HEK293 (cell line): Measurements from ENCODE around the gene ARMC7.
A peak's percentile ranks its signal among the peaks of the same experiment; 100 is the strongest.

Experiments used
- CTCF ChIA-PET: fragments of 350-600 bp; formaldehyde crosslinking; extraction: SDS; loops from one replicate; lab custom pipeline; 2021; ENCODE audit warnings: antibody characterized with exemption; lab: Yijun Ruan, JAX
- POLR2A ChIA-PET: fragments of 300-600 bp; formaldehyde crosslinking; extraction: SDS; loops from one replicate; lab custom pipeline; 2020; ENCODE audit warnings: antibody characterized with exemption, inconsistent platforms; lab: Yijun Ruan, JAX
- H3K27ac ChIP-seq: fragments of 200-500 bp; sonication (Bioruptor generic); 2 replicates; pipeline ENCODE4 v1.5.1; 2014; ENCODE audit warnings: low read depth, low read length, control low read depth, inconsistent platforms; ENCODE audit errors: extremely low read depth
- H3K36me3 ChIP-seq, 2 experiments: fragments of 200-500 bp in 1 of 2; sonication (Bioruptor generic) in 1 of 2; 1 replicate in 1 of 2; 2 replicates in 1 of 2; pipeline ENCODE4 v1.5.1; 2014 to 2017; ENCODE audit warnings: inconsistent platforms in 2 of 2, low read length in 2 of 2; ENCODE audit not compliant: control insufficient read depth in 2 of 2, insufficient read depth in 1 of 2
- H3K4me1 ChIP-seq: fragments of 200-500 bp; sonication (Bioruptor generic); 2 replicates; pipeline ENCODE4 v1.5.1; 2014; ENCODE audit warnings: mild to moderate bottlenecking, low read length, inconsistent platforms; ENCODE audit not compliant: control insufficient read depth, insufficient read depth
- H3K4me3 ChIP-seq: 2 replicates; pipeline ENCODE4 v1.5.1; 2011; ENCODE audit warnings: low read depth, mild to moderate bottlenecking, control low read depth, low read length, moderate library complexity
- H3K9me3 ChIP-seq: fragments of 200-500 bp; sonication (Bioruptor generic); 2 replicates; pipeline ENCODE4 v1.5.1; 2014; ENCODE audit warnings: low read depth, low read length, inconsistent platforms; ENCODE audit not compliant: control insufficient read depth, insufficient read depth
- GLI4 ChIP-seq: fragments of 450-650 bp; formaldehyde crosslinking; IDR thresholded peaks from 2 replicates; pipeline ENCODE4 v1.5.1; 2016; ENCODE audit warnings: missing biosample characterization, missing genetic modification characterization
- REST ChIP-seq: fragments of 450-650 bp; formaldehyde crosslinking; IDR thresholded peaks from 2 replicates; pipeline ENCODE4 v1.5.1; 2016; ENCODE audit warnings: missing biosample characterization, missing genetic modification characterization
- WT1 ChIP-seq: fragments of 450-650 bp; formaldehyde crosslinking; IDR thresholded peaks from 2 replicates; pipeline ENCODE4 v1.5.1; 2016; ENCODE audit warnings: missing biosample characterization, missing genetic modification characterization
- ZBTB17 ChIP-seq: fragments of 450-650 bp; formaldehyde crosslinking; IDR thresholded peaks from 2 replicates; pipeline ENCODE4 v1.5.1; 2016; ENCODE audit warnings: missing biosample characterization, missing genetic modification characterization
- ZNF16 ChIP-seq: fragments of 450-650 bp; formaldehyde crosslinking; IDR thresholded peaks from 2 replicates; pipeline ENCODE4 v1.5.1; 2016; ENCODE audit warnings: low read depth, missing biosample characterization, missing genetic modification characterization
- ZNF174 ChIP-seq: fragments of 450-650 bp; formaldehyde crosslinking; IDR thresholded peaks from 2 replicates; pipeline ENCODE4 v1.5.0; 2017; ENCODE audit warnings: missing biosample characterization, mild to moderate bottlenecking, missing genetic modification characterization
- ZNF239 ChIP-seq: fragments of 450-650 bp; formaldehyde crosslinking; IDR thresholded peaks from 2 replicates; pipeline ENCODE4 v1.5.1; 2016; ENCODE audit warnings: missing biosample characterization, missing genetic modification characterization
- ZNF354C ChIP-seq: fragments of 450-650 bp; formaldehyde crosslinking; IDR thresholded peaks from 2 replicates; pipeline ENCODE4 v1.5.1; 2016; ENCODE audit warnings: missing biosample characterization, missing genetic modification characterization, low read depth, borderline replicate concordance
- ZNF37A ChIP-seq: fragments of 450-650 bp; IDR thresholded peaks from 2 replicates; pipeline ENCODE4 v1.5.1; 2018; ENCODE audit warnings: missing biosample characterization, missing genetic modification characterization
- ZNF423 ChIP-seq: fragments of 450-650 bp; formaldehyde crosslinking; IDR thresholded peaks from 2 replicates; pipeline ENCODE4 v1.5.1; 2016; ENCODE audit warnings: missing biosample characterization, missing genetic modification characterization
- ZNF585B ChIP-seq: fragments of 450-650 bp; formaldehyde crosslinking; IDR thresholded peaks from 2 replicates; pipeline ENCODE4 v1.5.1; 2016; ENCODE audit warnings: missing biosample characterization, missing genetic modification characterization
- ZNF701 ChIP-seq: fragments of 450-650 bp; formaldehyde crosslinking; IDR thresholded peaks from 2 replicates; pipeline ENCODE4 v1.5.1; 2016; ENCODE audit warnings: missing biosample characterization, missing genetic modification characterization
- ZNF791 ChIP-seq: fragments of 450-650 bp; formaldehyde crosslinking; IDR thresholded peaks from 2 replicates; pipeline ENCODE4 v1.5.1; 2016; ENCODE audit warnings: missing biosample characterization, missing genetic modification characterization
- TF ChIP-seq, protein P1 (sequence below): fragments of 450-650 bp; formaldehyde crosslinking; IDR thresholded peaks from 2 replicates; pipeline ENCODE4 v1.5.1; 2016; ENCODE audit warnings: missing biosample characterization, missing genetic modification characterization
- TF ChIP-seq, protein P2 (sequence below): fragments of 450-650 bp; formaldehyde crosslinking; IDR thresholded peaks from 2 replicates; pipeline ENCODE4 v1.5.1; 2016; ENCODE audit warnings: missing biosample characterization, missing genetic modification characterization, borderline replicate concordance

ARMC7 gene

DNA sequence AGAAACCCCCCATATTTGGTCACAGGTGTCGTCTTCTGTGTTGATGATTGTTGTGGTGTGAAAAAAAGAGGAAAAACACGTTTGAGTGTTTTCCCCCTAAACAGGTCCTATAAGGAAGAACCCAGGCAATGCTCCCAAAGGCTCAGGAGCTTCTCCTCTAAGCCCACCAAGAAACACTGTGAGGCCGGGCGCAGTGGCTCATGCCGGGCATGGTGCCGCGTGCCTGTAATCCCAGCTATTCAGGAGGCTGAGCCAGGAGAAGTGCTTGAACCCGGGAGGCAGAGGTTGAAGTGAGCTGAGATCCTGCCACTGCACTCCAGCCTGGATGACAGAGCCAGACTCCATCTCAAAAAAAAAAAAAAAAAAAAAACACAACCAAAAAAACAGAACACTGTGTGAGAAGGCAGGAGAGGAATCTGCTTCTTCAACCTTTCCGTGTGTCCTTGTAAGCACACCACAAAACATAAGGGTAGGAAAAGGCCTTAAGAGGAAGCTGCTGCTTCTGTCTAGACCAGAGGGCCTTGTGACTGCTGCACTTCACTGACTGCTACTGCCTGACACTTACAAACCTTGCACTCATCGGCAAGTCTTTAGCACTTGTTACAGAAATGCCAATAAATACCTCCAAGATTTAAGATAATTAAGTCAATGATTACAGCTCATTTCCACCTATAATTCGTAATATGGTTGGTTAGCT lies 35.2 kb downstream of the ARMC7 start:
- ChIA-PET CTCF (interaction anchor here (0.6 to 2.5 kb wide), 8 partner anchors 14 to 277 kb away, joined by 3 to 18 read pairs (median 5); partner anchors contain the start of genes CDR2L and NT5C), POLR2A (interaction anchor here (0.9 to 3.7 kb wide), 3 partner anchors 10 to 60 kb away, joined by 4 to 27 read pairs (median 6); partner anchors contain the start of genes JPT1, NT5C and NUP85)
- H3K36me3 ChIP-seq: peaks cover 84 to 86% of the 10 kb centered on the region in 2 experiments
- H3K27ac ChIP-seq: no peak overlapping the region
- no peaks in the 10 kb centered on the region for H3K9me3 ChIP-seq
- no peaks in the 10 kb centered on the region for H3K4me1 ChIP-seq
- no peak for TF ChIP-seq ZNF239
- TF ChIP-seq, protein P1, sequence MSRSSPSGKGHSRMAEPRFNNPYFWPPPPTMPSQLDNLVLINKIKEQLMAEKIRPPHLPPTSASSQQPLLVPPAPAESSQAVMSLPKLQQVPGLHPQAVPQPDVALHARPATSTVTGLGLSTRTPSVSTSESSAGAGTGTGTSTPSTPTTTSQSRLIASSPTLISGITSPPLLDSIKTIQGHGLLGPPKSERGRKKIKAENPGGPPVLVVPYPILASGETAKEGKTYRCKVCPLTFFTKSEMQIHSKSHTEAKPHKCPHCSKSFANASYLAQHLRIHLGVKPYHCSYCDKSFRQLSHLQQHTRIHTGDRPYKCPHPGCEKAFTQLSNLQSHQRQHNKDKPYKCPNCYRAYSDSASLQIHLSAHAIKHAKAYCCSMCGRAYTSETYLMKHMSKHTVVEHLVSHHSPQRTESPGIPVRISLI (tag by site-specific recombination): 0 out of 2 replicates have a peak, but pooled peaks have one; percentile 25
- no peak for TF ChIP-seq ZNF423 (tag by site-specific recombination)
- no peak for TF ChIP-seq GLI4
- TF ChIP-seq ZNF585B (tag by site-specific recombination): no peak
- 0 out of 2 replicates have a peak, but pooled peaks have one; percentile 38 for TF ChIP-seq ZBTB17
- no peak overlapping the region for H3K4me3 ChIP-seq

GRCh38 chr17:75146592-75146991 lies 36.8 kb downstream of the ARMC7 start:
- Histone ChIP-seq H3K4me1 (no peaks in the 10 kb centered on the region; the same call in 1 of the 2 replicates), H3K4me3 (no peak overlapping the region), H3K27ac (no peak overlapping the region), H3K36me3 (peaks cover 69 to 75% of the 10 kb centered on the region in 2 experiments), H3K9me3 (no peaks in the 10 kb centered on the region)
- ChIA-PET CTCF (interaction anchor here (0.7 to 2.5 kb wide), 3 partner anchors 33 to 405 kb away, joined by 5 to 18 read pairs (median 10); no protein-coding TSS in a partner anchor), POLR2A (interaction anchor here (1.6 to 3.7 kb wide), 2 partner anchors 8 to 15 kb away, joined by 6 to 27 read pairs; partner anchors contain the start of genes JPT1 and NT5C)
- no peak for TF ChIP-seq ZNF354C (tag by site-specific recombination)
- TF ChIP-seq ZNF791 (tag by site-specific recombination): no peak
- TF ChIP-seq, protein P2, sequence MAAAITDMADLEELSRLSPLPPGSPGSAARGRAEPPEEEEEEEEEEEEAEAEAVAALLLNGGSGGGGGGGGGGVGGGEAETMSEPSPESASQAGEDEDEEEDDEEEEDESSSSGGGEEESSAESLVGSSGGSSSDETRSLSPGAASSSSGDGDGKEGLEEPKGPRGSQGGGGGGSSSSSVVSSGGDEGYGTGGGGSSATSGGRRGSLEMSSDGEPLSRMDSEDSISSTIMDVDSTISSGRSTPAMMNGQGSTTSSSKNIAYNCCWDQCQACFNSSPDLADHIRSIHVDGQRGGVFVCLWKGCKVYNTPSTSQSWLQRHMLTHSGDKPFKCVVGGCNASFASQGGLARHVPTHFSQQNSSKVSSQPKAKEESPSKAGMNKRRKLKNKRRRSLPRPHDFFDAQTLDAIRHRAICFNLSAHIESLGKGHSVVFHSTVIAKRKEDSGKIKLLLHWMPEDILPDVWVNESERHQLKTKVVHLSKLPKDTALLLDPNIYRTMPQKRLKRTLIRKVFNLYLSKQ (tag by site-specific recombination): no peak
- no peak for TF ChIP-seq ZNF174 (tag by site-specific recombination)
- no peak for TF ChIP-seq WT1 (tag by site-specific recombination)
- no peak for TF ChIP-seq ZNF37A (tag by site-specific recombination)
- no peak for TF ChIP-seq ZNF701
- 0 out of 2 replicates have a peak, but pooled peaks have one; percentile 42 for TF ChIP-seq REST (tag by site-specific recombination)
- TF ChIP-seq ZNF16 (tag by site-specific recombination): no peak
